Brain microvascular endothelial cell (primary cell): ENCODE data around the gene KLC1.

ENCODE experiments used
- DNase-seq: peaks from one replicate; pipeline ENCODE4 v3.0.0-alpha.2; 2020
- H3K27ac ChIP-seq: fragments of 250-450 bp; sonication (Bioruptor Pico); 2 replicates; pipeline ENCODE4 v1.5.1; 2020; ENCODE audit warnings: mild to moderate bottlenecking, moderate library complexity
- H3K27me3 ChIP-seq: fragments of 250-450 bp; sonication (Bioruptor Pico); replicated peaks from 2 replicates; pipeline ENCODE4 v1.5.1; 2020; ENCODE audit warnings: mild to moderate bottlenecking
- H3K36me3 ChIP-seq: fragments of 250-450 bp; sonication (Bioruptor Pico); replicated peaks from 2 replicates; pipeline ENCODE4 v1.5.1; 2020; ENCODE audit warnings: mild to moderate bottlenecking
- H3K4me3 ChIP-seq: 2 replicates; pipeline ENCODE4 v1.5.1; 2011; ENCODE audit warnings: low read depth, mild to moderate bottlenecking, control low read depth, low read length, moderate library complexity
- CTCF ChIP-seq: IDR thresholded peaks from 2 replicates; pipeline ENCODE4 v1.5.1; 2011; ENCODE audit warnings: low read depth, mild to moderate bottlenecking, moderate library complexity, low read length, control low read depth, inconsistent platforms; ENCODE audit errors: missing control alignments
- in situ Hi-C: cut with HindIII; loops from 2 replicates; pipeline ENCODE4 v1.10.0; 2017; ENCODE audit warnings: low sequenced_read_pairs, low pct_ligation_motif_present

The KLC1 gene

GRCh38 chr14:103694572-103695026 is 65.6 kb downstream of the KLC1 start:
- peak; percentile 22 for TF ChIP-seq CTCF
- DNase-seq = no peak
- Histone ChIP-seq H3K27me3 (no peaks in the 10 kb centered on the region), H3K4me3 (no peak overlapping the region), H3K36me3 (peaks cover 45% of the 10 kb centered on the region), H3K27ac (no peak overlapping the region)
- in situ Hi-C loops = no loop called here

GRCh38 chr14:103695296-103696069 is 66.5 kb downstream of the KLC1 start:
- no peak overlapping the region for H3K4me3 ChIP-seq
- H3K36me3 ChIP-seq = peaks cover 54% of the 10 kb centered on the region
- no peak overlapping the region for H3K27ac ChIP-seq
- no peak for TF ChIP-seq CTCF
- no peaks in the 10 kb centered on the region for H3K27me3 ChIP-seq
- no peak for DNase-seq
- in situ Hi-C loops = no loop called here

GRCh38 chr14:103696070-103696402 is 67.0 kb downstream of the KLC1 start:
- in situ Hi-C loops = no loop called here

GRCh38 chr14:103696466-103697071 is 67.6 kb downstream of the KLC1 start:
- Histone ChIP-seq H3K36me3 (peaks cover 64% of the 10 kb centered on the region), H3K4me3 (no peak overlapping the region), H3K27me3 (no peaks in the 10 kb centered on the region), H3K27ac (peak overlapping the region; percentile 61)
- DNase-seq = peak; percentile 32
- in situ Hi-C loops = no loop called here
- TF ChIP-seq CTCF = no peak

More at GRCh38 chr14:103696070-103696402, 67.0 kb downstream of the KLC1 start:
- TF ChIP-seq CTCF = no peak
- peaks cover 59% of the 10 kb centered on the region for H3K36me3 ChIP-seq
- H3K27me3 ChIP-seq = no peaks in the 10 kb centered on the region
- H3K4me3 ChIP-seq = no peak overlapping the region
- DNase-seq = no peak
- H3K27ac ChIP-seq = peak overlapping the region; percentile 61

GRCh38 chr14:103697206-103697602 is 68.2 kb downstream of the KLC1 start:
- Histone ChIP-seq H3K4me3 (no peak overlapping the region), H3K36me3 (peaks cover 68% of the 10 kb centered on the region), H3K27me3 (no peaks in the 10 kb centered on the region), H3K27ac (no peak overlapping the region)
- TF ChIP-seq CTCF = no peak
- in situ Hi-C loops = no loop called here
- DNase-seq = no peak
